ENCODE data around the gene RELL2. TPM values are rescaled to one million over a fixed set of nuclear protein-coding genes. Genes with fewer than 3 reads are reported as not detected.
"Not testable (repeated sequence)": the region's sequence is repeated elsewhere in the genome, so short reads cannot be mapped to it uniquely, and the experiment has no call there.

Gene RELL2, protein sequence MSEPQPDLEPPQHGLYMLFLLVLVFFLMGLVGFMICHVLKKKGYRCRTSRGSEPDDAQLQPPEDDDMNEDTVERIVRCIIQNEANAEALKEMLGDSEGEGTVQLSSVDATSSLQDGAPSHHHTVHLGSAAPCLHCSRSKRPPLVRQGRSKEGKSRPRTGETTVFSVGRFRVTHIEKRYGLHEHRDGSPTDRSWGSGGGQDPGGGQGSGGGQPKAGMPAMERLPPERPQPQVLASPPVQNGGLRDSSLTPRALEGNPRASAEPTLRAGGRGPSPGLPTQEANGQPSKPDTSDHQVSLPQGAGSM
- 5.6 and 6.1 TPM in 2 replicates for total RNA-seq

DNA sequence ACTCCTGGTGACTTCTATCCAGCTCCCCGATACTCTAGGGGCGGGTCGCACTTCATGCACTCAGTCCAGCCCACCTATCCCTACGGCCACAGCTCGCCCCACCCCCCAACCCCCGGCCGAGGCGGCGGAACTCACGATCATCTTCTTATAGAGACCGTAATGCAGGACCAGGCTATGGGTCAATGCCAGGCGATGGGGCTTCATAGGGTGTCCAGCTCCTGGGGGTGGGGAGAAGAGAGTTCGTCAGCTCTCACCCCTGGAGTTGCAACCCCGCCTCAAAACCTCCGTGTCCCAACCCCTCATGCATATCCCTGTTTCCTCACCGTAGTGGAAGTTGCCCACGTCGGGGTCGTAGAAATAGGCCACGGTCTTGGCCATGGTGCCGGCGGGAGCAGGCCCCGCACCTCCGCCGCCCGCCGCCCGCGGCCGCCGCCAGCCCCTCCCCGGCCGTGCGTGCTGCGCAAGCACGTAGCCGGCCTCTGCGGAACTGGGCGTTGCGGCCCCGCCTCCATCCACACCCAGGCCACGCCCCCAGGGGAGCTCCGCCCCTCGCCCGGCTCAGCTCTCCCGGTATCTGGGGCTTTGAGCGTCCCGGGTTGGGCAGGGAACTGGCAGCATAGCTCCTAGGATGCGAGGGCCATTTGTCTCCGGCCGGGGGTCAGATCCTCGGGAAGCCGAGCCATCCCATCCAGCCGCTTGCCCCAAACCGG lies at the start of gene RELL2, which contains the start of gene HDAC3:
TSS of gene RELL2 (plus strand) at position 585 of the 710 bp plus-strand sequence. CDS start 1,229 bp downstream, outside the sequence.
TSS of gene HDAC3 (minus strand) at position 437 of the 710 bp plus-strand sequence. CDS start at position 378, 59 bp downstream.
- peak; percentile 92 to 94 for DNase-seq (ENCODE audit: low read depth in 2 of 2)

DNA sequence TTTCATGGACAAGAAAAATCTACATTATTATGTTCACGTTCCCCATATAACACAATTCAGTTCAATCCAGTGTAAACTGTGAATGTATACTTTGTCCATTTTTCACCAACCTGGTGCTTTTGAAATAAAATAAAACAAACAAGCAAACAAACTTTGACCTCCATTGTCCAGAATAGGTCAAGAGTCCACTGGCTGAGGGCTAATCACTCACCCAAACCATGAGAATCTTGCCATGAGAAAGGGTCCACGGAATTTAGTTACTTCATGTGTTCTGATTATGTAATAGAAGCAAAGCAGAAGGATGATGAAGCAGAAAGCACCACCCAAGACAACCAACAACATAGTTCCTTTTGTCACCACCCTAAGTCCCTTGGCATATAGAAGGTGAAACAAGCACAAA lies 46.7 kb upstream of the RELL2 start:
- DNase-seq (ENCODE audit: low read depth in 2 of 2): no peak

DNA sequence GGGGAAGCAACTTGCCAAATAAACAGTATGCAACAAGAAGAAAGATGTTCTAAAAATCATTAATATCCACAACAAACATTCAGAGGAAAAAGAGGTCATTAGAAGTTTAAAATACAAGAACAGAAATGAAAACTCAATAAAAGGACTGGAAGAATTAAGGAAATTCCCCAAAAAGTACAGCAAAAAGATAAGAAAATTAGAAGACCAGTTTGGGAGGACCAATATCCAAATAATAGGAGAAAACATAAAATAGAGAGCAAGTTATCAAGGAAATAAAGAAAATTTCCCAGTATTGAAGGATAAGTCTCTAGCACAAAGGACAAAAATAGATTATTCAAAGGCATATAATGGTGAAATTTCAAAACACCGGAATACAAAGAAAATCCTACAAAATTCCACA lies 39.9 kb upstream of the RELL2 start:
- DNase-seq (ENCODE audit: low read depth in 2 of 2): no peak

DNA sequence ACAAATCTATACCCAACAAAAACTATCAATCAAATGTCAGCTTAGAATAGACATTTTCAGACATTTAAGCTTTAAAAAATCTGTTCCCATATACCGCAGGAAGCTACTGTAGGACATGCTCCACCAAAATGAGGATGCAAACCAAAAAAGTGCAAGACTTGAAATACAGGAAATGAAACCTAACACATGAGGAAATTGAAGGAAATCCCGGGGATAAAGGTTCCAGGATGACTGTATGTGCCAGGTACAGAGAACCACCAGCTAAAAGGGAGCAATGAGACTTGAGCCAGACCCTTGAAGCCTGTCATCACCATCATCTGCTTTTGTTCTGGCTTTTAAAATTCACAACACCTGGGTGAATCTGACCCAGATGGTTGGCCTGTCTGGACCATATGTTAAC lies 39.4 kb upstream of the RELL2 start:
- DNase-seq (ENCODE audit: low read depth in 2 of 2): peak in 1 of 2 donors; percentile 19

DNA sequence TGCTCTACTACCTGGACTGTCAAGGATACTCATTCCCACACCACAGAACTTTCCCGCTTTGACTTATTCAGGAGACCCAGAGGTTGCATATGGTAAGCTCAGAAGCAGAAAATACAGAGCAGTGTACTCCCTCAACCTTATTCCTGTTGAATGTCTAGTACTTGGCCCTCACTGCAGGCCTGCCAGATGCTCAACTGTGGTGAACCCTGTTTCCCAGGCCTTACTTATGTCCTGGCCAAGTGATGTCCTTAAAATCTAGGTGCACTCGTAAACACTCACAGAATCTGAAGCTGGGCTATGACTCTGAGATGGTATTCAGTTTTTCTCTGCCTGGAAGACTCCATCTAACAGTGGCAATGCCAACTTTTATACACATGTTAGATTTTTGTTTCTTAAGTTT lies 39.0 kb upstream of the RELL2 start:
- DNase-seq (ENCODE audit: low read depth in 2 of 2): no peak

DNA sequence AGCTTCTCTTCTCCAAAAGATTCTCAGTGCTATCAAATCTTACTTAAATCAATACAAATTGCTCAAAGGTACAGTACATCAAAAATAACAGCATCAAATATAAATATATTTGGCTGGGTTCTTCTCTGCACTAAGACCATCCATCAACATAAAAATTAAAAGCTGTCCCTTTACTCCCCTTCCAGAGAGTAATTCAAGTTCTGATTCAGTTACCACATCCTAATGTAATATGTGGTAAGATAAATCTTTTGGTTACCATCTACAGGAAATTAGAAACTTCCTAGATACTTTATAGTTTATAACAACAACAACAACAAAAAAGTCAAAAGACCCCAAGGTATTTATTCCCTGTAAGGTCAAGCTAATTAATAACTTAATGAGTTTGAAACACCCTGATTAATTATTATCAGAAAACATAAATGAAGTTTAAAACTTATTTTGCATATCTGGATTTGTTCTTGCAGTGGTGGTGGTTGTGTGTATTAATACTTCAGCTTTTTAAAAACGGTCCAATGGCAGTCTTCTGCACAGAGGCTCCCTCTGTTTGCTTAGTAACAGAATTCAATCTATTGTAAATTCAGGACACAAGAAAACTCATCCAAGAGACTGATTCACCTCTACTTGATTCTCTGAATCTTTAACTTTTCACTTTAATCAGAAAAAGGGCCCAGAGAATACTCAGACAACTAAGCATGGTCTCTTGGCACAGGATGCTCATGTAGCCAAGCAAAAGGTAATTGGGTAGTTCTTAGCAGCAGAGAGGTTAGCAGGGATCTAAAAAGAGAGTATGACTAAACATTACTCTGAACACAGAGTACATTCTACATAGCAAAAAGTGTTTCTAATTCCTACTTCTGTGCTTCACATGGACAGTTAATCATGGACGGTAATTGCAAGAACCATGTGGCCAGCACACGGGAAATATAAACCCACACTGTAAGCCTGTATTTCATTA lies 38.1 kb upstream of the RELL2 start:
- peak in 1 of 2 donors; percentile 22 for DNase-seq (ENCODE audit: low read depth in 2 of 2)

DNA sequence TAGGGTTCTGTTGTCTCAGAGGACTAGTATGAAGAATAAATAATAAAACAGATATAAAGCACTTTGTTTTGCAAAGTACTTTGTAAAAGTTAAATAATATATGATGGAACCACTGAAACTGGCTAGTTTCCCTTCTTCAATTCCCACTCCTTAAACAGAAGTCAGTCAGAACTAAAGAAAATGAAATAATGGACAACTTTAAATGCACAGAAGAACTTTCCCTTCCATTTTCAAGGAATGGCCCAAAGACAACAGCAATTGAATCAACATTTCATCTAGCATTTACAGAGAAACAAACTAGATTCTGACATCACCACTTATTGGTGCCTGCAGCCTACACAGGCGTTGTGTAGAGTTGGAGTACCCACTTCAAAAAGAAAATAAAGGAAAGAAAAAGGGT lies 34.2 kb upstream of the RELL2 start:
- DNase-seq (ENCODE audit: low read depth in 2 of 2): no peak

DNA sequence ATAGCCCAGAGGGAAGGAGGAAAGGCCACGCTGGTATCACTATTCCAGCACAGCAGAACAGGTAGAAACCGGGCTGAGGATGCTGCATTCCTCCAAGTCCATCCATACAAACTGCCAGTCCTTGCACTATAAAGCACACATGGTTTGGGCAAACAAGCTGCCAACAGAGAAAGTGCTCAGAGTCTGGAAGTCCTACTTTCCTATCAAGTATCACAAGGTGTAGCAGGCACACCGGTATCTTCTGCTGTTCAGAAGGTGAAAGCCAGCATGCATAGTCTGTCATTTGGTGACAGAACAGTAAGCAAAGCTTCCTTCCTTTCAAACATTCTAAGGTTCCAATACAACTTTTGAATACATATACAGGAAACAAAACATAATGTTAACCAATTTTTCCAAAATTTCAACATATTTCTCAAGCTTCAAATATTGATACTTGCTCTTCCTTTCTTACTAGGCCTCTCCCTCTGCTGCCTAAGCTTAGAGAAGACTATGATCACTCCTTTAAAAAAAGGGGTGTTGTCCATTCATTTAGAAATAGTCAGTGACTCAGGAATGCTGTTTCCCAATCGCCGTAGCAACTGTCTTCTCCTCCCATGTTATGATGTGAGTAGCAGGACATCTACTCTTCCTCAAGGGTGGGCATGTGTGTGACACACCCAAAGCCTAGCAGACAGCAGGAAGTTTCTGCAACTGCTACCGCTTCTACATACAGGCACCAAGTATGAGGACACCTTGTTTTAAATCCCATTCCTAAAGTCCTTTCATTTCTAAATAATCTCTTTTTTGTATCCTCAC lies 32.7 kb upstream of the RELL2 start:
- DNase-seq (ENCODE audit: low read depth in 2 of 2): peak; percentile 19 to 93

DNA sequence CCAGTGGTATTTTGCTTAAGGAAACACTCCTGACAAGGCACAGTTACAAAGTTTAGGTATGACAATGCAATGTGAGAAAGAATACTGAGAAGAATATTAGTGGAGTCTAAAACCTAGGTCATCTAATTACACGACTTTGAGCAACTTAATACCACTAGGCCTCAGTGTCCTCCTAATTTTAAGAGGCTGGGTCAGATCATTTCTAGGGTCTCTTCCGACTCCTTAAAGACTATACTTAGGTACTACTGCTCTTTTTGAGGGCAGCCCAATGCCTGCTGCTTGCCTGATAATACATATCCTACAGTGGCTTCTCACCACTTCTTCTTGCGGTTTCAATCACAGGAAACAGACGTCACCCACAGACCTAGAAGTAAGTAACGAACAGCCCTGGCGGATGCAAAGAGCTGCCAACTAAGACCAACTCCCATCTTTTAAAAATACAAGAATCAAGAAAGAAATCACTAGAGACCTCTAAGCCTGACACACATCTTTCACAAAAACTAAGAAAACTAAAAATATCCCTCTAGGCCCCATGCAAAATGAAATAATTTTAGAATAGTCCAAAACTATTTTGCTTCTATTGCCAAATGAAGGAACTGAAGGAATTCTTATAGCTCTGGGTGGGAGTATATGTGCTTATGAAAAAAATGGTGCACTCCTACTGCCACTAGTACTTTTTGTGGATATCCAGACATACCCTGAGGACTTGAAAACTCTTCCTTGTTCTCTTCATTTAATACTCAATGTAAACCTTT lies 31.1 kb upstream of the RELL2 start:
- DNase-seq (ENCODE audit: low read depth in 2 of 2): peak in 1 of 2 donors; percentile 95

DNA sequence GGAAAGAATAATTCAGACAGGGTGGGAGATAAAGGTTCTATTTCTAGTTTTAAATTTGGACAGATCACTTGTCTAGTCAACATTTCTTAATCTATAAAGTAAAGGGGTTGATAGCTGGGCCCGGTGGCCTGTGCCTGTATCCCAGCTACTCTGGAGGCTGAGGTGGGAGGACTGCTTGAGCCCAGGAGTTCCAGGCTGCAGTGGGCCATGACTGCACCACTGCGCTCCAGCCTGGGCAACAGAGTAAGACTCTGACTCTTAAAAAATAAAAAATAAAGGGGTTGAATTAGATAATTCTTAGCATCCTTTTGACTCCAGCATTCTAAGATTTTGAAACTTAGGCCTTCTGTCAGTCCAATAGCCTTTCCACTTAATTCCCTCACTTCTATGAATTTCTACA lies 28.8 kb upstream of the RELL2 start:
- DNase-seq (ENCODE audit: low read depth in 2 of 2): no peak

DNA sequence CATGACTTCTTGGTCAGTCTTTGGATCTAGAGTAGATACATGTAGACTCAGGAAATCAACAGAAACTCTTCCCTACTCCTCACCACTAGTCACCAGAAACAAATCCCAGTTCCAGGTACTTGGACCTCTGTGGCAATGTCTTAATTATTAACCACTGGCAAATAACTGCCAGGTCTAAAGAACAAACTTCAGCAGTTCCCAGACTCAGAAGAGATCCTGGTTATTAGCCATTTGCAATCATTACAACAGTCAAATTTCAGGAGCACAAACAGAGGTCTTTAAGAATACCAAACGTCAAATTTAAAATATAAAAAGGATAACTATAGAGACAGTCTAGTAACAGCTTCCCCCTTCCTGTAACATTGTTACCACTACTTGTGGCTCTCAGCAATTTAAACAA lies 28.2 kb upstream of the RELL2 start:
- no peak for DNase-seq (ENCODE audit: low read depth in 2 of 2)

DNA sequence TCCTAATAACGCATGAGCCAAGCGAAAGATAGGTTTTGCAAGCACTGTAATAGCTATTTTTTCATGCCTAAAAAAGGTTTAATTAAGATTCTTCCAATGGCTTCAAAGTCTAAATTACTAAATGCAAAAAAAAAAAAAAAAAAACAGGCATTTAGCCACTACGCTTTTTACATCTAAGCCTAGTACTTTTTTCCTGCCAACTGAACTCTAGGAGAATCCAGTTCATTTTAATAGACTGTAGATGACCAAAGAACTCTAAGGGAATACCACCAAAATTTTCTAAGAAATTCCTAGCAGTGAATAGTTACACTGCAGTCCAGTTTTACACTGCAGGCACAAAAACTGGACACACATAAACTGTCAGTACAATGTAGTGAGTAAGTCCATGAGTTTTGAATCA lies 27.8 kb upstream of the RELL2 start:
- DNase-seq (ENCODE audit: low read depth in 2 of 2): no peak

DNA sequence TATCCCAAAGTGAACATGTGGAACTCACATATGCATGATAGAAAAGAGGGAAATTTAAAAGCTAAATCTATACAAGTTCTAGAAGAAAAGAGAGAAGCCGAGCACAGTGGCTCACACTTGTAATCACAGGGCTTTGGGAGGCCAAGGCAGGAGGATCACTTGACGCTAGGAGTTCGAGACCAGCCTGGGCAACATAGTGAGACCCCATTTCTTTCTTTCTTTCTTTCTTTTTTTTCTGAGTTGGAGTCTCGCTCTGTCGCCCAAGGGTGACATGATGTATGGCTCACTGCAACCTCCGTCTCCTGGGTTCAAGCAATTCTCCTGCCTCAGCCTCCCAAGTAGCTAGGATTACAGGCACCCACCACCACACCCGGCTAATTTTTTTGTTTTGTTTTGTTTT lies 26.9 kb upstream of the RELL2 start:
- not testable (repeated sequence) for DNase-seq (ENCODE audit: low read depth in 2 of 2)

DNA sequence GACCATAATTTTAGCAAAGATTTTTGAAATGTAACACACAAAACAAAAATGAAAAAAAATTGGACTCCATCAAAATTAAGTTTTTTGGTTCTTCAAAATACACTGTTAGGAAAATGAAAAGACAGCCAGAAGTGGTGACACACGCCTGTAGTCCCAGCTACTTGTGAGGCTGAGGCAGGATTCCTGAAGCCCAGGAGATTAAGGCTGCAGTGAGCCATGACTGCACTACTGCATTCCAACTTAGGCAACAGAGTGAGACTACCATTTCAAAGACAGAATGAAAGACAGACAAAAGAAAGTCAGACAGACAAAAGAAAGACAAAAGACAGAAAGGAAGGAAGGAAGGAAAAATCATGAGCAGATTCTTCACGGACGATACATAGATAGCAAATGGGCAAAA lies 25.5 kb upstream of the RELL2 start:
- DNase-seq (ENCODE audit: low read depth in 2 of 2): no peak

DNA sequence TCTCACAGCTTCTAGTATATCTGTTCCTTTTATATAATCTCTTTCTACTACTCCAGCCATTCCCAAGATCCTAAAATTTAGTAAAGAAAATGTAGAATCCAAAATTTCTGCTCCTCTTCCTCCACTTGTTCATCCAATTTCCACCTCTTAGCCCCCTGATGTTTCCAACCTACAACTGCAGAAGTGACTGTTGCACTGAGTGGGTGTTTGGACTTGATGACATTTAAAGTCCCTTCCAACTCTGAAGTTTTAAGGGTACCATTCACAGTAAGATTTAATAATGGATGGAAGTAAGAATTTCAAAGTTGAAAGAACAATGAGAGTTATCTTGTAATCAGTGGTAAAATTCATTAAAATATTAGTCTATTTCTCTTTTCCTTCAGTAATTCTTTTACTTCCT lies 23.5 kb upstream of the RELL2 start:
- no peak for DNase-seq (ENCODE audit: low read depth in 2 of 2)

DNA sequence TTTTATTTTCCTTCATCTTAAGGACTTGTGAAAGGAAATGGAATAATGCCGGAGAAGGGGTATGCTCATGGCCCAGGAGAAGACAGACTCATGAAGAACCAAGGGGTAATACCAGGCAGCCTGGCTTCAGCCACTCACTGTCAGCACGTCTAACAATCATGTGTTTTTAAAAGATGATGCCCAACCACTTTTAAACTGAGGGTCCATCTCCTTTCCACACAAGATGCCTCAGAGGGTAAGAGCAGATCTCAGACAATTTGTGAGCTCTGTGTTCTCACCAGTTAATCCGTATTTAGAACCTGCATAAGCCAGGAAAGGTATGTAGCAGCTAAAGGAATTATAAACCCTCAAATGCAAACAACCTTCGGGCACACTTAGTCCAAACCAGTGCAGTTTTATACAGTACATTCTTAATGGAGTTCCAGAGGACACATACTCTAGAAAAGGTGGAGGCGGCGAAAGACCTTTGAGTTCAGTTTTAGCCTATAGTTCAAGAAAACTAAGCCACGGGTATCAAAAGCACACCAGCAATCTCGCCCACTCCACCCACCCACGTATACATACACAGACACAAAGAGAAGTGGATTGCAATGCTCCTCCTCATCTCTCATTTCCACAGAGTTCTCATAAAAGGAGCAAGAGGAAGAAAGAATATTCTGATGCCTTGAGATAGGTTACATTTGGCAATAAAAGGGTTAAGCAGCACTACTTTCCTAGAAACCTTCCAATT lies 20.6 kb upstream of the RELL2 start:
- DNase-seq (ENCODE audit: low read depth in 2 of 2): no peak

DNA sequence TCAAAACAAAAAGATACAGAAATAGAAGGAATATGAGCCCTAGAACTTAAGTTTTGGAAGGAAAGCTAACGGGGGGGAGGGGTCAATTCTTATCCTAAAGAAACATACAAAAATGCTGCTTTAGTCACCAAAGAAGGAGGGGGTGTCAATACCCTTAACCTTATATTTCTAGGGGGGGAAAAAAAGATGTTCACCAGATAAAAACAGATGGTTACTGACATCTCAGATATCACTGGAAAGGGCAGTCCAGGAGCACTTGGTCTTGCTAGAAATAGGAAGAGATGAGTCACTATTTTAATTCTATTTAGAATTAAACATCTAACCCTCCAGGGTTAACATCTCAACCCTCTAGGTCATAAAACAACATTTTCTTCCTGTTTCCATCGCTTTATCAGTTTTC lies 19.7 kb upstream of the RELL2 start:
- peak; percentile 15 to 56 for DNase-seq (ENCODE audit: low read depth in 2 of 2)

DNA sequence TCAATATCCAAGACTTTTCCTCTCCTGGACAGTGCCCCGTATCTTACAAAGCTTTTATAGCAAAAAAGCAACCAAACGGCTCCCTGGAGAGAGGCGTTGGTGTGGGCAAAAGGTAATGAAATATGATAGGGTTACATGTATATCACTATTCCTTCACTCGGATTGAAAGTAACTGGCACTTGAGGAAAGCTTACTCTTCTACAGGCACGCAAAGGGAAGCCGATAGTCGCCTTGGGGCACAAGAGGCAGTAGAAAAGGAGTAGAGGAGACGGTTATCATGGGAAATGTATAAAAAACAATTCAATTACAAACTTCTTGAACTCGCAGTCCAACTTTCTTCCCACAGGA lies 19.1 kb upstream of the RELL2 start:
- DNase-seq (ENCODE audit: low read depth in 2 of 2): peak in 1 of 2 donors; percentile 46

DNA sequence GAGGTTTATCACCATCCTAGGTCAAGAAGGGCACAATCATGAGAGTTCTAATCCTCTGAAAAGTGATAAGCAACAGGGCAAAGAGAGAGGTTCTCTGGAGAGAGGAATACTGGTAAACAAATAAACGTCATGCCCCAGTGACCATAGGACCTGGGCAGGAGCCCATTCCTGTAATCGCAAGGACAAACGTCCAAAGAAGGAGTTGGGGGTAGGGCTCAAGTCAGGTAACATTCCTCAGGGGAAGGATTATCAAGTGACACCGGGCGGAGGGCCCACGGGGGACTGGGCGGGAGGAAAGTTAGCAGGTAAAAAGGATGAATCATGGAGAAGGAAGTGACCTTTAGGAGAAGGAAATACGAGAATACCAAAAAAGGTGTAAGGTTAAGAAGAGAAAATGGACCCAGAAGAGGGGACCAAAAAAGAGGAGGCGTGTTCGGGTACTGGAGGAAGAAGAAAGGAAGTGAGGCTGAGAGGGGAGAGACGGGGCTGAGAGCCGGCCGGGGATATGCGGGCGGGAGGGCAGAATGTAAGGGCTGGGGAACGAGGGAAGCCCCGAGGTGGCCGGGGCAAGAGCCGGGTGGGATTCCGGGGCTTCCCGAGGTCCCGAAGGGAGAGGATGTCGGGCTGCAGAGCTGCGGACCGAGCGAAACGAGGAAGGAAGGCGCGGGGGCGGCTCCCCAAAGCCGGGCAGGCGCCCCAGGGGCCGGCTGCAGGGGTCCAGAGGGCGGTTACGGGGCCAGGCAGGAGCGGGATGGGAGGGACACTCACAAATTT lies 18.6 kb upstream of the RELL2 start:
- DNase-seq (ENCODE audit: low read depth in 2 of 2): peak; percentile 37 to 42

Data from lung microvascular endothelial cell (primary cell).